ENCODE data around the gene RNF39. TPM values are rescaled to one million over a fixed set of nuclear protein-coding genes. Genes with fewer than 3 reads are reported as not detected.
A peak's percentile ranks its signal among the peaks of the same experiment; 100 is the strongest.

The RNF39 gene
- polyA plus RNA-seq, 3 donors from 2014 or later, result not detected

- H3K27me3 Mint-ChIP-seq (ENCODE audit: low read depth in 3 of 3), result peaks cover 22 to 42% (median 33%) of the 10 kb centered on the region in 3 donors
- H3K36me3 Mint-ChIP-seq, result no peaks in the 10 kb centered on the region
- peak; percentile 73 to 81 (median 78) for DNase-seq
- peak overlapping the region; percentile 28 to 88 (median 74) for H3K27ac Mint-ChIP-seq
- H3K9me3 Mint-ChIP-seq, result no peaks in the 10 kb centered on the region
- peaks cover 36 to 42% of the 10 kb centered on the region in 2 donors for H3K4me1 Mint-ChIP-seq
- H3K4me3 Mint-ChIP-seq, result peak overlapping the region; percentile 85 to 93 (median 87)
Measured at GRCh38 chr6:30102970-30103871, 27.7 kb upstream of the RNF39 start.

- no peaks in the 10 kb centered on the region for H3K9me3 Mint-ChIP-seq
- H3K4me1 Mint-ChIP-seq, result peaks cover 36 to 42% of the 10 kb centered on the region in 2 donors
- H3K27ac Mint-ChIP-seq, result peak overlapping the region; percentile 28 to 88 (median 63)
- no peak for DNase-seq
- peak overlapping the region; percentile 85 to 93 (median 87) for H3K4me3 Mint-ChIP-seq
- peaks cover 22 to 45% (median 29%) of the 10 kb centered on the region in 3 donors for H3K27me3 Mint-ChIP-seq (ENCODE audit: low read depth in 3 of 3)
- no peaks in the 10 kb centered on the region for H3K36me3 Mint-ChIP-seq
Measured at GRCh38 chr6:30102414-30102969, 26.9 kb upstream of the RNF39 start.

- Mint-ChIP-seq H3K36me3 (no peaks in the 10 kb centered on the region), H3K4me3 (peak overlapping the region; percentile 79 to 93 (median 86)), H3K9me3 (no peaks in the 10 kb centered on the region), H3K4me1 (peaks cover 36 to 42% of the 10 kb centered on the region in 2 donors), H3K27me3 (ENCODE audit: low read depth in 3 of 3) (peaks cover 22 to 45% (median 29%) of the 10 kb centered on the region in 3 donors), H3K27ac (peak overlapping the region; percentile 0 to 46 (median 18))
- DNase-seq, result peak; percentile 66 to 68 (median 66)
Measured at GRCh38 chr6:30101444-30102413, 26.2 kb upstream of the RNF39 start.

GRCh38 chr6:30100585-30101443 lies 25.2 kb upstream of the RNF39 start:
- Mint-ChIP-seq H3K27ac (peak overlapping the region in 2 of 6 donors; percentile 7 to 46), H3K9me3 (no peaks in the 10 kb centered on the region), H3K36me3 (no peaks in the 10 kb centered on the region), H3K4me3 (peak overlapping the region; percentile 79 to 93 (median 86)), H3K4me1 (peaks cover 36 to 42% of the 10 kb centered on the region in 2 donors), H3K27me3 (ENCODE audit: low read depth in 3 of 3) (peaks cover 22 to 42% (median 29%) of the 10 kb centered on the region in 3 donors)
- no peak for DNase-seq

- Mint-ChIP-seq H3K4me1 (peaks cover 36 to 42% of the 10 kb centered on the region in 2 donors), H3K27me3 (ENCODE audit: low read depth in 3 of 3) (peaks cover 22 to 44% (median 33%) of the 10 kb centered on the region in 3 donors), H3K36me3 (no peaks in the 10 kb centered on the region), H3K9me3 (no peaks in the 10 kb centered on the region), H3K27ac (no peak overlapping the region), H3K4me3 (peak overlapping the region in 3 of 5 donors; percentile 45 to 66 (median 51))
- DNase-seq, result no peak
Measured at GRCh38 chr6:30100154-30100553, 24.6 kb upstream of the RNF39 start.

- Mint-ChIP-seq H3K9me3 (no peaks in the 10 kb centered on the region), H3K27me3 (ENCODE audit: low read depth in 3 of 3) (peaks cover 24 to 41% (median 36%) of the 10 kb centered on the region in 3 donors), H3K27ac (peak overlapping the region in 1 of 6 donors; percentile 42), H3K4me1 (peaks cover 30 to 35% of the 10 kb centered on the region in 2 donors), H3K4me3 (no peak overlapping the region), H3K36me3 (no peaks in the 10 kb centered on the region)
- no peak for DNase-seq
Measured at GRCh38 chr6:30097902-30098768, 22.6 kb upstream of the RNF39 start.

GRCh38 chr6:30096829-30097228 lies 21.3 kb upstream of the RNF39 start:
- peaks cover 21 to 41% (median 37%) of the 10 kb centered on the region in 3 donors for H3K27me3 Mint-ChIP-seq (ENCODE audit: low read depth in 3 of 3)
- H3K4me3 Mint-ChIP-seq, result no peak overlapping the region
- H3K36me3 Mint-ChIP-seq, result no peaks in the 10 kb centered on the region
- H3K4me1 Mint-ChIP-seq, result peaks cover 19 to 22% of the 10 kb centered on the region in 2 donors
- H3K9me3 Mint-ChIP-seq, result no peaks in the 10 kb centered on the region
- no peak for DNase-seq
- H3K27ac Mint-ChIP-seq, result no peak overlapping the region

- H3K4me1 Mint-ChIP-seq, result no peaks in the 10 kb centered on the region
- H3K9me3 Mint-ChIP-seq, result no peaks in the 10 kb centered on the region
- H3K27ac Mint-ChIP-seq, result no peak overlapping the region
- no peak for DNase-seq
- H3K4me3 Mint-ChIP-seq, result no peak overlapping the region
- peaks cover 12 to 38% (median 31%) of the 10 kb centered on the region in 3 donors for H3K27me3 Mint-ChIP-seq (ENCODE audit: low read depth in 3 of 3)
- H3K36me3 Mint-ChIP-seq, result peaks cover 0 to 4% (median 0%) of the 10 kb centered on the region in 3 donors
Measured at GRCh38 chr6:30093951-30094661, 18.5 kb upstream of the RNF39 start.

GRCh38 chr6:30092852-30093543 lies 17.4 kb upstream of the RNF39 start:
- Mint-ChIP-seq H3K9me3 (no peaks in the 10 kb centered on the region), H3K4me1 (no peaks in the 10 kb centered on the region), H3K27me3 (ENCODE audit: low read depth in 3 of 3) (peaks cover 5 to 34% (median 24%) of the 10 kb centered on the region in 3 donors), H3K36me3 (peaks cover 0 to 4% (median 0%) of the 10 kb centered on the region in 3 donors), H3K4me3 (no peak overlapping the region), H3K27ac (no peak overlapping the region)
- no peak for DNase-seq

GRCh38 chr6:30091577-30092381 lies 16.2 kb upstream of the RNF39 start:
- Mint-ChIP-seq H3K9me3 (no peaks in the 10 kb centered on the region), H3K4me1 (no peaks in the 10 kb centered on the region), H3K27ac (no peak overlapping the region), H3K27me3 (ENCODE audit: low read depth in 3 of 3) (peaks cover 7 to 34% (median 24%) of the 10 kb centered on the region in 3 donors), H3K36me3 (peaks cover 0 to 4% (median 0%) of the 10 kb centered on the region in 3 donors), H3K4me3 (no peak overlapping the region)
- no peak for DNase-seq

All from immature natural killer cell (primary cell).